Smooth muscle cell of bladder (primary cell): ENCODE measurements around the gene ERRFI1. TPM values are rescaled to one million over a fixed set of nuclear protein-coding genes. Genes with fewer than 3 reads are reported as not detected.

ENCODE experiments used
- total RNA-seq: library from RNA; depleted of rRNA; stranded (reverse); fragments of >200 nt; gene quantifications from 2 replicates; pipeline ENCODE4 v1.2.3, GENCODE V29; 2014

The ERRFI1 gene, protein sequence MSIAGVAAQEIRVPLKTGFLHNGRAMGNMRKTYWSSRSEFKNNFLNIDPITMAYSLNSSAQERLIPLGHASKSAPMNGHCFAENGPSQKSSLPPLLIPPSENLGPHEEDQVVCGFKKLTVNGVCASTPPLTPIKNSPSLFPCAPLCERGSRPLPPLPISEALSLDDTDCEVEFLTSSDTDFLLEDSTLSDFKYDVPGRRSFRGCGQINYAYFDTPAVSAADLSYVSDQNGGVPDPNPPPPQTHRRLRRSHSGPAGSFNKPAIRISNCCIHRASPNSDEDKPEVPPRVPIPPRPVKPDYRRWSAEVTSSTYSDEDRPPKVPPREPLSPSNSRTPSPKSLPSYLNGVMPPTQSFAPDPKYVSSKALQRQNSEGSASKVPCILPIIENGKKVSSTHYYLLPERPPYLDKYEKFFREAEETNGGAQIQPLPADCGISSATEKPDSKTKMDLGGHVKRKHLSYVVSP
- total RNA-seq = 23.5 and 26.8 TPM in 2 replicates

DNA sequence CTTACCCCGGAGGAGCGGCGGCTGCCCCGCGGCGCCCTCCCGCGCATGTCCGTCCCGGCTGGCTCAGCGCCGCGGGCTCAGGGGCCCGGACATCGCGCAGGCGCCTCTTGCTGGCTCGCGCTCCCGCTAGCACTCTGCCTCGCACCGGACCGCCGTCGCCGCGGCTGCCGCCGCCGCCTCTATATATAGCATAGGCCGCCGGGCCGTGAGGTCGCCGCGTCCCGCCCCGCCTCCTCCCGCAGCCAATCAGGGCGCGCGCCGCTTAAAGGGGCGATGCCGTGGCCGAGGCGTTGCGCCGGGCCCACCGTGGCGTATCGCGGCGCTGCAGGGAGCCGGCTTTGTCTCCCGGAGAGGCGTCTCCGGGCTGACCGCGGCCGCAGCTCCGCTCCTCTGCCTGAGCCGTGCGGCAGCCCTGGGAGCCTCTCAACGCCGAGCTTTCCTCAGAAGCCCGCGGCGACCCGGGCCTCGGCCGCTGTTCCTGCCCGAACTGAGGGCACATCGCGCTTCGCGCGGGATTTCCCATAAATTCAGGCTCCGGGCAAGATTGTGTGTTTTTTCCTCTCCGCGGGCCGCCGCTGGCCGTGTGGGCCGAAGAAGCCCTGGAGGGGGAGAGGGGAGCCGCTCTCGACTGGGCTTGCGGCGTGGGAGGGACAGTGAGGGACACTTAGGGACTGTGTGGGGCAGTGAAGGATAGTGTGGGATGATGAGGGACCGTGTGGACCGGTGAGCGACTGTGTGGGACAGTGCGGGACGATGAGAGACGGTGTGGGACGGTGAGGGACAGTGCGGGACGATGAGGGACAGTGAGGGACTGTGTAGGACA lies at the start of gene ERRFI1:
TSS of gene ERRFI1 (minus strand) at position 157 of the 823 bp plus-strand sequence. CDS start 10,690 bp downstream, outside the sequence.

Other genes with a start within 250 kb of the ERRFI1 start
- 2.6 and 4.9 TPM in 2 replicates for gene PER3, start 242.0 kb downstream of the ERRFI1 start, total RNA-seq
- gene UTS2, start 173.2 kb downstream of the ERRFI1 start, total RNA-seq = not detected in 2 replicates
- 0.14 and 0.18 TPM in 2 replicates for gene TNFRSF9, start 85.5 kb downstream of the ERRFI1 start, total RNA-seq
- 338 and 358 TPM in 2 replicates for gene PARK7, start 64.6 kb downstream of the ERRFI1 start, total RNA-seq